ENCODE results near the gene CDH2. TPM values are rescaled to one million over a fixed set of nuclear protein-coding genes. Genes with fewer than 3 reads are reported as not detected.

The CDH2 gene
- polyA plus RNA-seq, 1 donor (not counting 4 experiments of a cell fraction or from before 2014, with no cell fraction given) = 0.46 TPM

GRCh38 chr18:28065031-28065792 is 111.7 kb downstream of the CDH2 start:
- Histone ChIP-seq H4K20me1 (ENCODE audit: control insufficient read depth, extremely low read depth, insufficient read depth, low read length) (no peaks in the 10 kb centered on the region), H3K4me2 (ENCODE audit: control insufficient read depth, extremely low read depth, insufficient read depth, low read depth, low read length) (no peak overlapping the region), H3K9ac (ENCODE audit: control insufficient read depth, extremely low read depth, insufficient read depth, low read length) (no peak overlapping the region), H3K4me1 (ENCODE audit: control insufficient read depth, extremely low read depth, insufficient read depth, low read length) (peaks cover 4% of the 10 kb centered on the region), H3K9me1 (ENCODE audit: control insufficient read depth, extremely low read depth, insufficient read depth, low read length) (no peaks in the 10 kb centered on the region), H3K9me3 (ENCODE audit: control insufficient read depth, low read depth, low read length) (no peaks in the 10 kb centered on the region), H3K4me3 (ENCODE audit: control insufficient read depth in 2 of 3, extremely low read depth in 1 of 3, insufficient read depth in 2 of 3, low read depth in 1 of 3, low read length in 3 of 3) (no peak overlapping the region), H2AFZ (ENCODE audit: control insufficient read depth, low read length) (no peak overlapping the region), H3K79me2 (ENCODE audit: control insufficient read depth, insufficient read depth, low read length) (no peaks in the 10 kb centered on the region), H3K36me3 (ENCODE audit: control insufficient read depth in 2 of 2, extremely low read depth in 1 of 2, insufficient read depth in 2 of 2, low read length in 2 of 2) (no peaks in the 10 kb centered on the region), H3K27me3 (ENCODE audit: control insufficient read depth, extremely low read depth, insufficient read depth, low read length) (no peaks in the 10 kb centered on the region), H3K27ac (ENCODE audit: control insufficient read depth, insufficient read depth, low read length) (no peak overlapping the region)
- no peak for DNase-seq (ENCODE audit: low read depth, low spot score)
- TF ChIP-seq EZH2 (IDR thresholded peaks at IDR 0.05; ENCODE audit: low read length) = no peak
- TF ChIP-seq CTCF (optimal IDR thresholded peaks at IDR 0.05 in 1 of 3, IDR thresholded peaks at IDR 0.05 in 1 of 3, conservative IDR thresholded peaks at IDR 0.05 in 1 of 3; ENCODE audit: extremely low read depth in 1 of 3, insufficient read depth in 2 of 3, low read length in 3 of 3) = no peak
- dilution Hi-C loops (cut with MboI; ENCODE audit: extremely low pct_ligation_motif_present, low sequenced_read_pairs) = no loop called here
- FAIRE-seq = no peak

GRCh38 chr18:28063926-28064325 is 113.0 kb downstream of the CDH2 start:
- H3K4me2 ChIP-seq (ENCODE audit: control insufficient read depth, extremely low read depth, insufficient read depth, low read depth, low read length) = no peak overlapping the region
- no peak overlapping the region for H3K27ac ChIP-seq (ENCODE audit: control insufficient read depth, insufficient read depth, low read length)
- DNase-seq (ENCODE audit: low read depth, low spot score) (no peak), FAIRE-seq (no peak)
- dilution Hi-C loops (cut with MboI; ENCODE audit: extremely low pct_ligation_motif_present, low sequenced_read_pairs) = no loop called here
- no peaks in the 10 kb centered on the region for H3K79me2 ChIP-seq (ENCODE audit: control insufficient read depth, insufficient read depth, low read length)
- no peaks in the 10 kb centered on the region for H3K9me3 ChIP-seq (ENCODE audit: control insufficient read depth, low read depth, low read length)
- H4K20me1 ChIP-seq (ENCODE audit: control insufficient read depth, extremely low read depth, insufficient read depth, low read length) = no peaks in the 10 kb centered on the region
- no peak overlapping the region for H3K9ac ChIP-seq (ENCODE audit: control insufficient read depth, extremely low read depth, insufficient read depth, low read length)
- H3K4me1 ChIP-seq (ENCODE audit: control insufficient read depth, extremely low read depth, insufficient read depth, low read length) = peaks cover 4% of the 10 kb centered on the region
- H3K36me3 ChIP-seq (ENCODE audit: control insufficient read depth in 2 of 2, extremely low read depth in 1 of 2, insufficient read depth in 2 of 2, low read length in 2 of 2) = no peaks in the 10 kb centered on the region
- H2AFZ ChIP-seq (ENCODE audit: control insufficient read depth, low read length) = no peak overlapping the region
- TF ChIP-seq EZH2 (IDR thresholded peaks at IDR 0.05; ENCODE audit: low read length) (no peak), CTCF (optimal IDR thresholded peaks at IDR 0.05 in 1 of 3, IDR thresholded peaks at IDR 0.05 in 1 of 3, conservative IDR thresholded peaks at IDR 0.05 in 1 of 3; ENCODE audit: extremely low read depth in 1 of 3, insufficient read depth in 2 of 3, low read length in 3 of 3) (no peak)
- no peak overlapping the region for H3K4me3 ChIP-seq (ENCODE audit: control insufficient read depth in 2 of 3, extremely low read depth in 1 of 3, insufficient read depth in 2 of 3, low read depth in 1 of 3, low read length in 3 of 3)
- H3K27me3 ChIP-seq (ENCODE audit: control insufficient read depth, extremely low read depth, insufficient read depth, low read length) = no peaks in the 10 kb centered on the region
- H3K9me1 ChIP-seq (ENCODE audit: control insufficient read depth, extremely low read depth, insufficient read depth, low read length) = no peaks in the 10 kb centered on the region

All from keratinocyte (primary cell).